NCI-H748 (cell line): ENCODE results near the gene TAF5L.

Experiments used
- DNase-seq: peaks from one replicate; lab custom pipeline; 2025; ENCODE audit not compliant: unreplicated experiment; lab: John Stamatoyannopoulos, UW

Gene TAF5L

DNA sequence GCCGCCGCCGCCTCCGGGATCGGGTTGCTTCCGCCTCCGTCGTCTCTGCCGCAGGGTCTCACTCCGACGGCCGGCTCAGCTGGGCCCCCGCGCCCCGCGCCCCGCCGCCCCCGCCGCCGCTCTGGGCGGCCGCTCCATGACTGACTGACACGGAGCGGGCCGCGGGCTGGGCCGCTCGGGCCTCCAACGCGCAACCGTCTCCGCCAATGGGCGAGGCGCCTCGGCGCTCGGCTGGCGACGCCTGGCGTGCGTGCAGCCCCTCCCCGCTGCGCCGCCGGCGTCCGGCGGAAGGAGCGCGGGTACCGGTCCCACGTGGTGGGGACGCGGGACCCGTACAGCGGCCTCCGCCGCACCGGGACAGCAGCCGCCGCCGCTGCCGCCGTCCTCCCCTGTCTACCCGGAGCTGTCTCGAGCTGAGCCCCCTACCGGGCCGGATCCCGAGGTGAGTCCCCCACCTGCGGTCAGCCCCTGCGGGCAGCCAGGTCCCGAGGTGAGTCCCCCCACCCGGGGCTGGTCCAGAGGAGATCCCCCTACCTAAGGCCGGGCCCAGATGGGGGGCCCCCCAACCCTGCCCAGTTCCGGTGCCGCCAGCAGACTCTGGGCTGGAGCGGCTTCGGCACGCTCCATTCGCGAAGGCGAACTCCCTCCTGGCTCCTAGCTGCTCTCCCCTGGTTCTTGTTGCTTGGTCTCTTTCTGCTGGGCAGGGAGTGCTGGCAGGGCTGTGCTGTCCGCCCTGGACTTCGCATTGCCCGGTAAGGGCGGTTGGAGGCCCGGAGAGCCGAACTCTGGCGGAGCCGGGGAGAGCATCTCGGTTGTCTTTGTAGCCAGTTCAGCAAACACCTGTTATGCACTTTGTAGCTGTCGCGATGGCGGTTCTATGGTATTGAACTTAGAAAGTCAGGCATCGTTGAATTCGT, at the start of gene TAF5L, which contains the start of gene URB2:
Gene TAF5L (minus strand): TSS at position 208 of the 917 bp plus-strand sequence. CDS start 11,640 bp downstream, outside the sequence.
Gene URB2 (plus strand): TSS at position 333 of the 917 bp plus-strand sequence. CDS start 1,387 bp downstream, outside the sequence.
- DNase-seq: peak; percentile 90

- no peak for DNase-seq
Measured at GRCh38 chr1:229675396-229675795, 49.5 kb upstream of the TAF5L start.

DNA sequence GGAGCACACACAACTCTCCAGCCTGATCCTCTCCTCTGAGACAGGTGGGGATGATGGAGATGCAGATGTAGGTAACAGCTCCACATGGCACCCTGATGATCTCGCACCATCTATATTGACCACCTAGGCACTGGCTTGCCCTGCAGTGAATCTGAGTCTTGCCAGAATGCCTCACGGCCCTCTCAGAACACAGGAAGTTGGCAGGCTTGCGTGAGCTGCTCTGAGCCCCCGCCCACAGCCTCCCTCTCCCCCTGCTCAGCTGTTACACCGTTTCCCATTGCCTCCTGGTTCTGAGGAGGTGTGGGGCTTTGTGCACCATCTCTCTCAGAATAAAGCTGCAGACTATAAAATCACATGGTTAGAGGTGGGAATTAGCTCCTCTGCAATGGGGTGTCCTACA, 48.1 kb upstream of the TAF5L start:
- no peak for DNase-seq

- no peak for DNase-seq
Measured at GRCh38 chr1:229672246-229672645, 46.3 kb upstream of the TAF5L start.

DNA sequence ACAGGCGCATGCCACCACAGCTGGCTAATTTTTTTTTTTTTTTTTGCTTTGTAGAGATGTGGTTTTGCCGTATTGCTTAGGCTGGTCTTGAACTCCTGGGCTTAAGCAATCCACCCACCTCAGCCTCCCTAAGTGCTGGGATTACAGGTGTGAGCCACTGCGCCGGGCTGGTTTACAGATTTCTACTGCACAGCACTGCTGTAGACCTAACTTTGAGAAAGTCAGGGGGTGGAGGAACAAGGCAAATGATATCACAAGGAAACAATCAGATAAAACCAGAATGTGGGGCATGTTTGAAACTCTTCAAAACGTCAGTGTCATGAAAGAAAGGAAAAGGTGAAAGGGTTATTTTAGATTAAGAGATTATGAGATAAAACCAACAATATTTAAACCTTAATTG, 45.4 kb upstream of the TAF5L start:
- DNase-seq: no peak

DNA sequence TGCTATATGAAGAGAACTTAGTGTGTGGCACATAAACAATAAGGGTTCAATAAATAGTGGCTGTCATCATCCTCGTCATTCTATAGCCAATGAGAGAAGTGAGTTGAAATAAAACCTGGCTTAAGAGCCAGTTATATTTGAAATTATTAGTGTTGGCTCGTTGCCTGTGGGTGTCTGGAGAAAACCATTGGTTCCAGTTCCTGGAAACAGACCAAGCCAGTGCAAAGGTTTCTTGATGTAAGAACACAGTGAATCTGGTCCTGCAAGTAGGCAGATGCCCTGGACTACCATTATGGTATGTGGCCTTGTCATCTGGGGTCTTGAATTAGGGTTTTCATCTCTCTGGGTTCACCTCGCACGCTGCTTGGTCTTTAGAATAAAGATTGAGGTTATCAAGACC, 43.4 kb upstream of the TAF5L start:
- no peak for DNase-seq

GRCh38 chr1:229666585-229666984, 40.7 kb upstream of the TAF5L start:
- peak; percentile 11 for DNase-seq

DNA sequence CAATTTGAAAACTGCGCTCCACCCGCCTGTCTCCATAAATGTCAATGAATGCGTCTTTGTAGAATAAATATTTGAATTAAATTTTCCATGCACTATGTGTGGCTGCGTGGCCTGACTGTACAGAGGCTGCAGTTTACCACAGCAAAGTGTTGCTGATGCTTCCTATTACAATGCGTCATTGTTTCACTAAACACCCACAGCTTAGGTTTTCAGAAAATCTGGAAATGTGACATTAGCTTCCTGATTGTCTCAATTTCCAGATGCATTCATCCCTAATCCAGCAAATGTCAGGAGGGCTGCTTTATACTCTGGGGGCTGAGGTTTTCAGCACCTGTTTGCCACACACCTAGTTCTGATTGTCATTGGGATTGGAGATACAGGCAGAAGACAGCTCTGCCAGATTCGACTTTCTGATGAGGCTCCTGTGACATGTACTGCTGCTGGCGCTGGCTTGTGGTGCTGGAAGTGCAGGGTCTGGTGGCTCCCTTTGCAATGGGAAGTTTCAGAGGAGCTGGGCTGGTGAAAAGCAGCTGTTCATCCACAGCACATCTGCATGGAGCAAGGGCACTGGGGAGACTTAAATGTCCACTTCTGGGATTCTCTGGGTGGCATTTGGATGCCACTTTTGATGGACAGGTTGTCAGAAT, 40.1 kb upstream of the TAF5L start:
- no peak for DNase-seq

- DNase-seq: no peak
Measured at GRCh38 chr1:229664133-229664689, 38.3 kb upstream of the TAF5L start.

- no peak for DNase-seq
Measured at GRCh38 chr1:229661897-229662296, 36.0 kb upstream of the TAF5L start.

- DNase-seq: peak; percentile 65
Measured at GRCh38 chr1:229661022-229661877, 35.3 kb upstream of the TAF5L start.

- no peak for DNase-seq
Measured at GRCh38 chr1:229657993-229658755, 32.3 kb upstream of the TAF5L start.

DNA sequence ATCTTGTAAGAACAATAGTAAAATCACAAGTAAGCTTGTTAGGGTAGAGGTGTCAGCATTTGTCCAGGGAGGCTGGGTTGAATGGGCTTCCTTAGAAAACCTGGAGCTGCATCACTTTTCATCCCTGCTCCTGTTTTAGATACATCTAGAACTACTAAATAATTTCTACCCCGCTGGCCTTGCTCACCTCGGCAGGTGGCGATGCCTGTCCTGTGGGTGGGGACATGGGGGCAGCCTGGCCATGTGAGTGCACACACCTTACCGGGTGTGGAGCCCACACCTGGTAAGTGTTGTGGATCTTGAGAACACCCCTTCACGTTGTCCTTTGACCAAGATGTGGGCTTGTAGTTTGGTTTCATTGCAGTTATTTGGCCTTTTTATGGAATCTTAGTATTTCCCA, 29.9 kb upstream of the TAF5L start:
- no peak for DNase-seq

GRCh38 chr1:229653420-229653819, 27.5 kb upstream of the TAF5L start:
- DNase-seq: no peak

DNA sequence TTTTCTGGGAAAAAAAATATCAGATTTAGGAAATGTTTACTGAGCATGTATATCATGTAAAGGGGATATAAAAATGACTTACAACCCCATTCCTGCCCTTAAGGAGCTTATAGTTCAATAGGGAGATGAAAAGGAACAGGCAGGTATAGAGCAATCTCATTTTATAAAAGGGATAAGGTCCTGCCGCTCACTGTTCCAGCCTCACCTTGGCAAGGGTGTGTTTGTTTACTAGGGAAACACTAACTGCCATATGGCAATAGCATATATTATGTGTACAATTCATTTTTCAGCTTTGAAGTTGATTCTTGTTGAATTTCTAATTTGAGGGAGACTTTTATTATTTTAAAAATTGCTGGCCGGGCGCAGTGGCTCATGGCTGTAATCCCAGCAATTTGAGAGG, 25.6 kb upstream of the TAF5L start:
- DNase-seq: no peak

DNA sequence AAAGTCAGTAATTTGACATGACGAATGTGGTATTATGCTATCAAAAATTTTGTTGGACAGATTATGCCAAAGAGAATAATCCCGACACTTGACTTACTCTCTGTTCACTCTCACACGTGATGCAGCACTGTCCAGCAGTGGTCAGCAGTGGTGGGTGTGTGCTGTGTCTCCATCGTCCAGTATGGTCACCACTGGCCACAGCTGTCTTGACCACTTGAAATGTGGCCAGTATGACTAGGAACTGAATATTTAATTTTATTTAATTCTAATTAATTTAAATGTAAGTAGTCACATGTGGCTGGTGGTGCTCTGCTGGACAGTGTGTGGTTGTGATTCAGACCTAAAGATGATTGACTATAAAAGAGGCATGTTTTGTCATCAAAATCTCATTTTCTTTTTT, 24.1 kb upstream of the TAF5L start:
- no peak for DNase-seq

DNA sequence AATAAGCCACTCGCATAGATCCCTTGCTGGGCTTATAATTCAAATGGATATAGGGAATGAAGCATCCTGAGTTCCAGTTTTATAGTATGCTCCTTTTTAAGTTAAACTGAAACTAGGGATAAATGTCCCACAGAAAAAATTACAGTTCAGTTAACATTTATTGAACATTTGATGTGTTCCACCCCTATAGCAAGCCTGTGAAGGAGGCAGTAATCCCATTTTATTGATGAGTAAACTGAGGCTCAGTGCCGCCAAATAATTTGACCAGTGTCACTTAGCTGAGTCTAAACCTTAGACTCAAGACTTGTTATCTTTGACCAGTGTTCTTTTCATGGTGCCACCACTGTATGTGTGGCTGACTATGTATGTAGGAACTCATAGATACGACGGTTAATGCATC, 22.5 kb upstream of the TAF5L start:
- no peak for DNase-seq

DNA sequence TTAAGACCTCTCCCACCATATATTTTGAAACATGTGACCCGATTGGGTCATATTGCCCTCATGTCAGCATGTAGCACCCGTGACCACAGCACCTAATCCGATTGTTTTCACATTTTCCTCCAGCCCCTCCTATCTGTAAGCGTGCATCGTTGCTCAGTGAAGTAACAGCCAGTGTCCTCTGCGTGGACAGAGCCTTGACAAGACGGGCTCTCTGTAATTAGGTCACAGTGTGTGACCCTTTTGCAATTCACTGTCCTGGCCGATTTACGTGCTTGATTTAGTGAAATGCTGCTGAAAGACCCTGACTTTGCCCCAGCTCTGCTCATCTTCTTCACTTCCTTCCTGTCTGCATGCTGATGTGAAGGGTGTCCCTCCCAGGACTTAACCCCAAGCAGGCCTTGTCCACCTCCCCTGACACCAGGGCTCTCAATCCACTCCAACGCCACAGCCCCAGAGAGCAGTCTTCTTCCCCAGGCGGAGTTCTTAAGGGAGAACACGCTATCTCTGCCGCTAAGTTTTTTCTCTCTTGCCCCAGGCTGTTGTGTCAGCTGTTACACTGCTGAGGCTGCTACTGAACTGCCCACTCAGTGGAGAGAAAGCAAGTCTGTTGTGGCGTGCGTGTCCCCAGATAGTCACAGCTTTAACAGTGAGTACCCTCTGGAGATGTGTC, 19.5 kb upstream of the TAF5L start:
- DNase-seq: no peak

DNA sequence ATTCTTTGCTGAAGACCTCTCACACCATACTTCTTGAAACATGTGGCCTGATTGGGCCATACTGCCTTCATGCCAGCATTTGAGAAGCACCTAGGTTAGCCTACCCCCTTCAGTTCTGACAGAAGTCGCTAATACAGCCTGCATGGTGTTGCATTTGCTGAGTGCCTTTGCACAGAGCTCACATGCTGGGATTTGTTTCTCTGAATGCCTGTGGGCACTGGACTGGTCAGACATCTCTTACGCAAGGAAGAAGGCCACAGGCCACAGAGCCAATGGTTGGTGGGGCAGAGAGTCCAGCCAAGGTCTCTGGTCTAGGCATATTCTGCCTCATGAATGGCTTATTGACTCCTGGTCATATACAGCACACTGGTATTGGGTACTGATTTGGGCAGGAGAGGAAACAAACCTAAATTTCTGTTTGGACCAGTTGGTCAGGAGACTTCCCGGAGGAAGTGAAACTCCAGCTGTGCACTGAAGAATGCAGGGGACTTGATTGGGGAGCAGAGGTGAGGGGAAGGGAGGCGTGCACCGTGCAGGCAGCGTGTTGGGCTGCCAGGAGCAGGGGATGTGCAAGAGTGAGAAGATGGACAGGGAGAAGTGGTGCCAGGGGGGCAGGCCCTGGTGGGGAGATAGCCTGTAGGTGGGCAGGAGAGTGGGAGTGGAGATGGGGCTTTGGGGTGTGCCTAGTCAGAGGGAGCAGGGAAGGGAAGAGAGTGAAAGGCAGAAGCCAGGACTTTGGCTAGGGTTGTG, 18.2 kb upstream of the TAF5L start:
- DNase-seq: no peak
